Measurements from ENCODE around the gene CMTR2. TPM values are rescaled to one million over a fixed set of nuclear protein-coding genes. Genes with fewer than 3 reads are reported as not detected.

The CMTR2 gene
- total RNA-seq, 1 experiment from 2014 or later, result 15.5 TPM

DNA sequence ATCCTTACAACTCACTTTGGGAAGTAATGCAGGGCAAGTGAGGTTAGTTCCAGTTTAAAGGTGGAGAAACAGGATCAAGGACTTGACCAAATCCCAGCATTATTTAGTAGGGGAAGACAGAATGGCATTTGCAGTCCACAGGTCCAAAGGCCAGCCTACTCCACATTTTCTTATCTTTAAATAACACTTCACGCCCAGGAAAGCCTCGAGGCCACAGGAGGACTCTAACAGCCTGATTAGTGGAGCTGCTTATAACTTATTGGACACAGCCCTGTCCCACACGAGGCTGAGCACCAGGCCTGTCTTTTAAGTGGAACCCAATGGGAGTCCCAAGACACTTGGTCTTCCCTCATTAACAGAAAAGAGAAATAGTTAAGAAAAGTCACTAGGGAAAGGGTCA, 46.6 kb downstream of the CMTR2 start:
- H3K18ac ChIP-seq (ENCODE audit: insufficient read length, low read depth, low read length), result no peak overlapping the region
- H3K9me3 ChIP-seq (ENCODE audit: control insufficient read depth, low read depth, low read length), result no peaks in the 10 kb centered on the region
- Mint-ChIP-seq H3K4me1 (0 out of 4 replicates have a peak, but pooled peaks cover 0 to 3% of the 10 kb centered on the region in 2 experiments), H3K27me3 (ENCODE audit: low read depth) (peaks cover 3% of the 10 kb centered on the region; the same call in 1 of the 2 replicates), H3K27ac (no peak overlapping the region), H3K4me3 (no peak overlapping the region), H3K9me3 (no peaks in the 10 kb centered on the region), H3K36me3 (ENCODE audit: insufficient read depth in 1 of 3, low read depth in 3 of 3) (no peaks in the 10 kb centered on the region)
- no peaks in the 10 kb centered on the region for H3K23me2 ChIP-seq (ENCODE audit: insufficient read length, low read depth, low read length, poor library complexity, severe bottlenecking)
- H3K79me2 ChIP-seq (ENCODE audit: insufficient read depth, low read length), result no peaks in the 10 kb centered on the region
- no peak overlapping the region for H2BK15ac ChIP-seq (ENCODE audit: low read depth, low read length)
- no peak overlapping the region for H2BK20ac ChIP-seq (ENCODE audit: low read depth, low read length, poor library complexity, severe bottlenecking)
- no peak overlapping the region for H2BK120ac ChIP-seq (ENCODE audit: low read depth, low read length, poor library complexity, severe bottlenecking)
- H2AK5ac ChIP-seq (ENCODE audit: insufficient read length, low read length), result no peak overlapping the region
- no peaks in the 10 kb centered on the region for H3K79me1 ChIP-seq (ENCODE audit: insufficient read depth, low read depth, low read length, poor library complexity, severe bottlenecking)
- no peak overlapping the region for H4K91ac ChIP-seq (ENCODE audit: insufficient read length, low read depth, low read length)
- H2AFZ ChIP-seq (ENCODE audit: low read length), result no peak overlapping the region
- H3K23ac ChIP-seq (ENCODE audit: insufficient read length, low read depth, low read length), result no peak overlapping the region
- no peaks in the 10 kb centered on the region for H3K27me3 ChIP-seq (ENCODE audit: insufficient read depth, low read length)
- H3K9ac ChIP-seq (ENCODE audit: extremely low read depth, insufficient read length, low read length), result no peak overlapping the region
- no peak overlapping the region for H4K5ac ChIP-seq (ENCODE audit: insufficient read length, low read depth, low read length)
- no peak for DNase-seq
- no peak overlapping the region for H4K8ac ChIP-seq (replicated peaks; ENCODE audit: insufficient read length, low read depth, low read length)
- no peak overlapping the region for H3K4me2 ChIP-seq (ENCODE audit: insufficient read depth, insufficient read length, low read length)
- no CpG with 5 or more reads among the region's 3 CpGs for WGBS (ENCODE audit: extremely low coverage, insufficient read length, low lambda C conversion rate)
- no peaks in the 10 kb centered on the region for H4K20me1 ChIP-seq (ENCODE audit: control insufficient read depth, insufficient read depth, insufficient read length)
- no peak overlapping the region for H2BK5ac ChIP-seq (ENCODE audit: insufficient read length, low read length)
- TF ChIP-seq, protein P1, sequence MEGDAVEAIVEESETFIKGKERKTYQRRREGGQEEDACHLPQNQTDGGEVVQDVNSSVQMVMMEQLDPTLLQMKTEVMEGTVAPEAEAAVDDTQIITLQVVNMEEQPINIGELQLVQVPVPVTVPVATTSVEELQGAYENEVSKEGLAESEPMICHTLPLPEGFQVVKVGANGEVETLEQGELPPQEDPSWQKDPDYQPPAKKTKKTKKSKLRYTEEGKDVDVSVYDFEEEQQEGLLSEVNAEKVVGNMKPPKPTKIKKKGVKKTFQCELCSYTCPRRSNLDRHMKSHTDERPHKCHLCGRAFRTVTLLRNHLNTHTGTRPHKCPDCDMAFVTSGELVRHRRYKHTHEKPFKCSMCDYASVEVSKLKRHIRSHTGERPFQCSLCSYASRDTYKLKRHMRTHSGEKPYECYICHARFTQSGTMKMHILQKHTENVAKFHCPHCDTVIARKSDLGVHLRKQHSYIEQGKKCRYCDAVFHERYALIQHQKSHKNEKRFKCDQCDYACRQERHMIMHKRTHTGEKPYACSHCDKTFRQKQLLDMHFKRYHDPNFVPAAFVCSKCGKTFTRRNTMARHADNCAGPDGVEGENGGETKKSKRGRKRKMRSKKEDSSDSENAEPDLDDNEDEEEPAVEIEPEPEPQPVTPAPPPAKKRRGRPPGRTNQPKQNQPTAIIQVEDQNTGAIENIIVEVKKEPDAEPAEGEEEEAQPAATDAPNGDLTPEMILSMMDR (conservative IDR thresholded peaks at IDR 0.05), result no peak
- no peak overlapping the region for H3K27ac ChIP-seq (ENCODE audit: insufficient read length, low read depth, low read length)
- no peak overlapping the region for H2BK12ac ChIP-seq (ENCODE audit: insufficient read length, low read depth, low read length)
- no peak overlapping the region for H3K4ac ChIP-seq (ENCODE audit: low read depth, low read length)
- no peak overlapping the region for H3K56ac ChIP-seq (ENCODE audit: insufficient read length, low read depth, low read length)
- H3K4me1 ChIP-seq (ENCODE audit: insufficient read depth, low read length), result no peaks in the 10 kb centered on the region
- H3T11ph ChIP-seq (ENCODE audit: low read length), result no peak overlapping the region
- no peak overlapping the region for H3K14ac ChIP-seq (ENCODE audit: insufficient read depth, low read length)

Measured in H9 (cell line).